ENCODE results near the gene EFCAB11. TPM values are rescaled to one million over a fixed set of nuclear protein-coding genes. Genes with fewer than 3 reads are reported as not detected.
A peak's percentile ranks its signal among the peaks of the same experiment; 100 is the strongest.

The EFCAB11 gene
- total RNA-seq, 6 donors from 2014 or later: 1.9 to 9.4 (median 4.6) TPM

DNA sequence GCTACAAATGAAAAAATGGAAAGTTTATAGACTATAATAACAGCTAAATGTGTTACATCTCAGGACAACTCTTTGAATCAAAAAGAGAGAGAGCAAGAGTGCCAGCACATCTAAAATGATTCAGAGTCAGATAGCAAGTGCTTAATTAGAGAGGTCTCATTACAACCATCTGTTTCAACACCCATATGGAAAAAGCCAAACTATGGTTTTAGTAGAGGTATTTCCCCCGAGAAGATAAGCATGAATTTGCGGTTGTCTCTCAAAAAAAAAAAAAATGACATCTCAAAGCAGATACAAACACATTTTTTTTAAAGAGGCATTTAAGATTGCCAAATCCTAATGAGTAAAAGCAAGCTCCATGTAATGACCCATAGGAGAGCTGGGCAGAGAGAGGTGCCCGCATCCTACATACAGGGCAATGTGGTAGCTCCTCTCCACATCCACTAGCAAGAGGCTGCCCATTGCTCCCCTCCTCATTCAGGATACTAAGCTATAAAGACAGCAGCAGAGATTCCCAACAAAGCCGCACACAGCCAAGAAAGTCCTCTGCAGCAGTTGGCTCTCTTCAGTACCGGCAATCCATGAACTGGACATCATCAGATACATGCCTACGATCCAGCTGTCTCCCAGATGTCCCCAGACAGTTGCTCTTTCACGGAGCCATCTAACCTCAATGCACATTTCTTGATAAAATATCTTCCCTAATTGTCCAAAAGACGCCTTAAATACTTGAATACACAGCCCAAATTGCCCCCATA lies 100.4 kb downstream of the EFCAB11 start:
- Histone ChIP-seq H3K9me3 (no peaks in the 10 kb centered on the region), H3K27me3 (no peaks in the 10 kb centered on the region), H3K36me3 (no peaks in the 10 kb centered on the region), H3K4me3 (no peak overlapping the region), H3K27ac (no peak overlapping the region), H3K4me1 (no peaks in the 10 kb centered on the region)
- ATAC-seq (ENCODE audit: low FRiP score in 2 of 2): no peak
- DNase-seq: no peak
- TF ChIP-seq POLR2AphosphoS5 (IDR thresholded peaks at IDR 0.05) (no peak), POLR2A (IDR thresholded peaks at IDR 0.05) (no peak), EP300 (IDR thresholded peaks at IDR 0.05) (no peak), CTCF (IDR thresholded peaks at IDR 0.05) (no peak)
- 80 to 88% methylated on average over 8 of the region's 8 CpGs for WGBS, 2 donors

GRCh38 chr14:89851106-89851505 lies 103.4 kb downstream of the EFCAB11 start:
- Histone ChIP-seq H3K4me1 (no peaks in the 10 kb centered on the region), H3K9me3 (no peaks in the 10 kb centered on the region), H3K27me3 (no peaks in the 10 kb centered on the region), H3K4me3 (no peak overlapping the region), H3K36me3 (no peaks in the 10 kb centered on the region), H3K27ac (no peak overlapping the region)
- no peak for TF ChIP-seq POLR2AphosphoS5 (IDR thresholded peaks at IDR 0.05)
- TF ChIP-seq CTCF (IDR thresholded peaks at IDR 0.05): no peak
- TF ChIP-seq POLR2A (IDR thresholded peaks at IDR 0.05): no peak
- no peak for TF ChIP-seq EP300 (IDR thresholded peaks at IDR 0.05)
- 48 to 59% methylated on average over 1 of the region's 1 CpG for WGBS, 2 donors
- DNase-seq (no peak), ATAC-seq (ENCODE audit: low FRiP score in 2 of 2) (no peak)

DNA sequence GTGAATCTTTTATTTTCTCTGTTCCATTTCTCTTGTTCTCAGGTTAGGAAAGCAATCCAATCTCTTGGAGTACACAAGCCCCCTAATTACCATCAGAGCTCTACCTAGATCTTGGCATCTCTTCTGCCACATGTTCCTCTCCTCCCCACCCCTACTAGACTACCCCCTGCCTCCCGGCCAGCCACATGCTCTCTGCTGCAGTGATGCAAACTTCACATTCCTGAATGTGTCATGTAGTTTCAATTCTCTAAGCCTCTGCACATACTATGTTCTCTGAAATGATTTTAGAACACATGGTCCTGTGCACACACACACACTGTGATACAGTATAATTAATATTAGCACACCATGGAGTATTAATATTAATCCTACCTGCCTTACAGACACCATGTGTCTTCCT lies 104.6 kb downstream of the EFCAB11 start:
- no peak overlapping the region for H3K4me3 ChIP-seq

GRCh38 chr14:89848165-89848564 lies 106.4 kb downstream of the EFCAB11 start:
- no peaks in the 10 kb centered on the region for H3K36me3 ChIP-seq
- DNase-seq: no peak
- no peaks in the 10 kb centered on the region for H3K4me1 ChIP-seq
- H3K9me3 ChIP-seq: no peaks in the 10 kb centered on the region
- TF ChIP-seq POLR2A (IDR thresholded peaks at IDR 0.05) (no peak), CTCF (IDR thresholded peaks at IDR 0.05) (peak in 2 of 6 experiments; percentile 9 to 15), EP300 (IDR thresholded peaks at IDR 0.05) (no peak), POLR2AphosphoS5 (IDR thresholded peaks at IDR 0.05) (no peak)
- WGBS, 2 donors: 82 to 91% methylated on average over 2 of the region's 2 CpGs
- no peaks in the 10 kb centered on the region for H3K27me3 ChIP-seq
- ATAC-seq (ENCODE audit: low FRiP score in 2 of 2): no peak
- H3K27ac ChIP-seq: no peak overlapping the region
- no peak overlapping the region for H3K4me3 ChIP-seq

More for the DNA sequence above, 104.6 kb downstream of the EFCAB11 start:
- Histone ChIP-seq H3K36me3 (no peaks in the 10 kb centered on the region), H3K9me3 (no peaks in the 10 kb centered on the region), H3K27ac (no peak overlapping the region), H3K4me1 (no peaks in the 10 kb centered on the region), H3K27me3 (no peaks in the 10 kb centered on the region)
- 75 to 83% methylated on average over 1 of the region's 1 CpG for WGBS, 2 donors
- TF ChIP-seq POLR2AphosphoS5 (IDR thresholded peaks at IDR 0.05) (no peak), POLR2A (IDR thresholded peaks at IDR 0.05) (no peak)
- ATAC-seq (ENCODE audit: low FRiP score in 2 of 2) (no peak), DNase-seq (no peak)

DNA sequence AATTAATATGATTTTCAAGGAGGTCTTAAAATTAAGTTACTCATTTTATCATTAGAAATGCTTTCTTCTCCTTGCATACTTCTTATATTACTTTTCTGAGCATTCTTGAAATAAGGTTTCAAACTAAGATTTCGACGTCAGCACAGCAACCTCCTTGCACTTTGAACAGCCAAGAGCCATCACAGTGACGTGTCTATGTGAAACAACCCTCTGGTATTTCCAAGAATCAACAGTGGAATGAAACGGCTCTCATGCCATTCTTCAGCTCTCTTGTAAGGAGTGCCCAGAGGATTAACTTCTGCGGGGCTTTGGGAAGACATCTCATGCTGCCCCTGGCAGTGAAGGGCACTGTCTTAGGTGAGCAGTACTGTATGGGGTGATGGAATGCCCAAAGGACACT lies 109.2 kb downstream of the EFCAB11 start:
- H3K4me1 ChIP-seq: no peaks in the 10 kb centered on the region
- no peak overlapping the region for H3K4me3 ChIP-seq
- DNase-seq (no peak), ATAC-seq (ENCODE audit: low FRiP score in 2 of 2) (no peak)
- WGBS, 2 donors: 57 to 69% methylated on average over 5 of the region's 5 CpGs
- no peak overlapping the region for H3K27ac ChIP-seq
- H3K27me3 ChIP-seq: no peaks in the 10 kb centered on the region
- no peaks in the 10 kb centered on the region for H3K9me3 ChIP-seq
- no peaks in the 10 kb centered on the region for H3K36me3 ChIP-seq
- TF ChIP-seq CTCF (IDR thresholded peaks at IDR 0.05): no peak
- no peak for TF ChIP-seq POLR2AphosphoS5 (IDR thresholded peaks at IDR 0.05)
- TF ChIP-seq POLR2A (IDR thresholded peaks at IDR 0.05): no peak
- TF ChIP-seq EP300 (IDR thresholded peaks at IDR 0.05): no peak
